ENCODE results near the gene STK38L. TPM values are rescaled to one million over a fixed set of nuclear protein-coding genes. Genes with fewer than 3 reads are reported as not detected.

The STK38L gene
- total and polyA plus RNA-seq, 2 of the 4 experiments (the other 2 are of a cell fraction): 5.1 to 7.2 TPM

DNA sequence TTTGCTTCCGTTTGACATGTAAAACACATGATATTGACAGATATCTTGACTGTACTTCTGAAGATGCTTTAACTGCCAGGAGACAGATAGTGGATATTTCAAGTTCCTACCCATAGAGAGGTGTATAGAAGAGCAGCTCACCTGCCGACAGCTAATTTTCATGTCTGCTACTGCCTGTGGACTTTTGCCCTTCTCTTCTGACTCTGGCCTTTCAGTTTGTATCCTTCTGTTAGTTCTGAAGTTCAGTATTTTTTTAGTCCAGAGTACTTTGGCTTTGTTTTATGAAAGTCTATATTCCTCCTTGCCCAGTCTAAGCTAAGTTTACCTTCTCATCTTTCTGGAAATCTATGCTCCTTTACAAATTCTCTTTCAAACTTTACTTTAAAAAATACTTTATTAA lies 30.8 kb upstream of the STK38L start:
- Histone ChIP-seq H3K9ac (ENCODE audit: low read depth, low read length) (no peak overlapping the region), H3K9me3 (ENCODE audit: control insufficient read depth, insufficient read depth, low read length) (no peaks in the 10 kb centered on the region), H3K9me1 (ENCODE audit: insufficient read depth, low read length) (no peaks in the 10 kb centered on the region), H2AK9ac (replicated peaks; ENCODE audit: low read depth, low read length, poor library complexity) (no peak overlapping the region), H3K79me1 (ENCODE audit: low read depth in 1 of 2, low read length in 2 of 2) (no peaks in the 10 kb centered on the region), H3K4me3 (ENCODE audit: insufficient read depth, low read depth, low read length) (no peak overlapping the region), H4K8ac (ENCODE audit: low read depth in 2 of 2, low read length in 2 of 2) (no peak overlapping the region), H3K36me3 (ENCODE audit: control insufficient read depth, insufficient read depth, low read length) (no peaks in the 10 kb centered on the region), H4K91ac (ENCODE audit: insufficient read depth, low read depth, low read length) (no peak overlapping the region), H4K20me1 (ENCODE audit: insufficient read depth, low read length) (no peaks in the 10 kb centered on the region), H3K27ac (ENCODE audit: insufficient read depth, low read length) (no peak overlapping the region), H3K27me3 (ENCODE audit: control insufficient read depth, insufficient read depth, low read length) (no peaks in the 10 kb centered on the region), H3K56ac (ENCODE audit: extremely low read depth, insufficient read depth, low read length) (no peak overlapping the region), H2AK5ac (ENCODE audit: low read depth, low read length) (no peak overlapping the region), H2AFZ (replicated peaks; ENCODE audit: low read length, poor library complexity) (no peak overlapping the region), H4K5ac (ENCODE audit: low read depth, low read length) (no peak overlapping the region), H3K4me1 (ENCODE audit: control insufficient read depth, insufficient read depth, low read length) (no peaks in the 10 kb centered on the region), H2BK120ac (ENCODE audit: low read depth, low read length) (no peak overlapping the region), H3K4me2 (ENCODE audit: low read depth, low read length) (no peak overlapping the region), H3K4ac (ENCODE audit: low read depth, low read length) (no peak overlapping the region), H2BK20ac (ENCODE audit: low read depth, low read length) (no peak overlapping the region), H3K23ac (ENCODE audit: low read depth, low read length) (no peak overlapping the region), H3K18ac (ENCODE audit: low read depth, low read length) (no peak overlapping the region), H3K14ac (replicated peaks; ENCODE audit: low read depth, low read length) (no peak overlapping the region), H2BK15ac (ENCODE audit: low read depth, low read length) (no peak overlapping the region), H2BK5ac (ENCODE audit: low read depth, low read length, poor library complexity, severe bottlenecking) (no peak overlapping the region)
- no CpG with 5 or more reads among the region's 2 CpGs for WGBS, 2 experiments (ENCODE audit: extremely low coverage in 2 of 2, insufficient read length in 1 of 2)
- TF ChIP-seq CEBPB (IDR thresholded peaks at IDR 0.05; ENCODE audit: low read depth, low read length) (no peak), USF2 (IDR thresholded peaks at IDR 0.05; ENCODE audit: low read depth, low read length) (no peak), MXI1 (IDR thresholded peaks at IDR 0.05; ENCODE audit: borderline replicate concordance, low read depth, low read length) (no peak), RFX5 (IDR thresholded peaks at IDR 0.05; ENCODE audit: low read depth, low read length) (no peak), MAZ (IDR thresholded peaks at IDR 0.05; ENCODE audit: borderline replicate concordance, low read depth, low read length) (no peak), CHD1 (IDR thresholded peaks at IDR 0.05; ENCODE audit: low read depth, low read length) (no peak)
- dilution Hi-C loops (cut with HindIII; ENCODE audit: low sequenced_read_pairs, unreplicated experiment) (no loop called here), in situ Hi-C loops (cut with MboI; ENCODE audit: low sequenced_read_pairs) (no loop called here), intact Hi-C loops (cut with micrococcal nuclease) (no loop called here)
- ChIA-PET CTCF (no interaction called here), POLR2A (ENCODE audit: unreplicated experiment) (no interaction called here)
- no TSS peak for BruUV-seq (replicated peaks)
- no peak for ATAC-seq (ENCODE audit: low read depth)
- DNase-seq: no peak

All from IMR-90 (cell line).